NCI-H1092 (cell line): ENCODE results near the gene PARD6B.
"Not testable (repeated sequence)": the region's sequence is repeated elsewhere in the genome, so short reads cannot be mapped to it uniquely, and the experiment has no call there.

Experiments
- DNase-seq: peaks from one replicate; lab custom pipeline; 2025; lab: John Stamatoyannopoulos, UW

The PARD6B gene

DNA sequence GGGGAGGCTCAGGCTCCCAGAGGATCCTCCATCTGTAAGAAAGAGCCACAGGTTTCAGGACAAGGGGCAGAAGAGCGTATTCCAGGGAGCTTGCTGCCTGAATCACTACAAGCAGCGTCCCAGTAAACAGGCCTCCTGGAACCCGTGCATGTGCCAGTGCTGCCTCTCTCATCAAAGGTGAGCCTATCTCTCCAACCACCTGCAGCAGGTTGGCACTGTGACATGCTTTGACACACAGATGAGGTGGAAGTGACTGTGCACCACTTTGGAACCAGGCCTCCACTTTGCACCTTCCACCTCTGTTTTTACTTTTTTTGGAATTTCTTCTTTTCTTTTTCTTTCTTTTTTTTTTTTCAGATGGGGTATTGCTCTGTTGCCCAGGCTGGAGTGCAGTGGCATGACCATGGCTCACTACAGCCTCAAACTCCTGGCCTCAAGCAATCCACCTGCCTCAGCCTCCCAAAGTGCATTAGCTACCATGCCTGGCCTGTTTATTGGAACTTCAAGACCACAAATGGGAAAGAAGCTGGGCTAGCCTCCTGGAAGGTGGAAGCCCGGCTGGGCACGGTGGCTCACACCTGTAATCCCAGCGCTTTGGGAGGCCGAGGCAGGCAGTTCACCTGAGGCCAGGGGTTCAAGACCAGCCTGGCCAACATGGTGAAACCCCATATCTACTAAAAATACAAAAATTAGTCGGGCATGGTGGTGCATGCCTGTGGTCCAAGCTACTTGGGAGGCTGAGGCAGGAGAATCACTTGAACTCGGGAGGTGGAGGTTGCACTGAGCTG, 27.5 kb upstream of the PARD6B start:
- not testable (repeated sequence) for DNase-seq

DNA sequence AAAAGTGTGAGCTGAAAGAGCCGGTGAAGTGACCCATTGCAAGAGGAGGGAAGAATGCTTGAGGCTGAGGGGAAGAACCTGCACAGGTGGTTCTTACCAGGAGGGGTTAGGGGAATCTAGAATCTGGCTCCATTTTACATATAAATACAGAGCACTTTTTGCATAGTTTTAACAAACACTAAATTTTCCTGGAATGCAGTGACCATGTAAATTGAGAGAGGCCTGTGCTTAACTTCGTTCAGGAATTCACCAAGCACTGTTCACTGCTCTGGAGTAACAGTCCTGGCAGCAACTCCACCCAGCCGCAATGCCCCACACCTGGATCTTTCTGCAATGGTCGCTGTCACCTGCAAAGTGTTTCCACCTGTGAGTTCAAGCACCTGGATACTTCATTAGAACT, 26.9 kb upstream of the PARD6B start:
- DNase-seq: no peak

DNA sequence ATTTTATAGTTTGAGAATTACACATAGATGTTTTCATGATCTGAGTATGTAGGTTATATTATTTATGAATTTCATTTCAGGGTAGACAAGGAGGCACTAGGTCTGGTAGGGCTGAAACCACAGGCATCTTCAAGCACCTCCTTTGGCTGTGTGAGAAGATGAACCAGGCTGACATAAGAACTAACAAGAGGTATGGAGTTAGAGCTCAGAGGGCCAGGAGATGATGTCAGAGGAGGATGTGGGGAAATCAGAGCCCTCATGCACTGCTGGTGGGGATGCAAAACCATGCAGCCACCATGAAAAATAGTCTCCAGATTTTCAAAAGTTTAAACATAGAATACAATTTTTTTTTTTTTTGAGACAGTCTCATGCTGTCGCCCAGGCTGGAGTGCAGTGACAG, 26.4 kb upstream of the PARD6B start:
- DNase-seq: no peak

DNA sequence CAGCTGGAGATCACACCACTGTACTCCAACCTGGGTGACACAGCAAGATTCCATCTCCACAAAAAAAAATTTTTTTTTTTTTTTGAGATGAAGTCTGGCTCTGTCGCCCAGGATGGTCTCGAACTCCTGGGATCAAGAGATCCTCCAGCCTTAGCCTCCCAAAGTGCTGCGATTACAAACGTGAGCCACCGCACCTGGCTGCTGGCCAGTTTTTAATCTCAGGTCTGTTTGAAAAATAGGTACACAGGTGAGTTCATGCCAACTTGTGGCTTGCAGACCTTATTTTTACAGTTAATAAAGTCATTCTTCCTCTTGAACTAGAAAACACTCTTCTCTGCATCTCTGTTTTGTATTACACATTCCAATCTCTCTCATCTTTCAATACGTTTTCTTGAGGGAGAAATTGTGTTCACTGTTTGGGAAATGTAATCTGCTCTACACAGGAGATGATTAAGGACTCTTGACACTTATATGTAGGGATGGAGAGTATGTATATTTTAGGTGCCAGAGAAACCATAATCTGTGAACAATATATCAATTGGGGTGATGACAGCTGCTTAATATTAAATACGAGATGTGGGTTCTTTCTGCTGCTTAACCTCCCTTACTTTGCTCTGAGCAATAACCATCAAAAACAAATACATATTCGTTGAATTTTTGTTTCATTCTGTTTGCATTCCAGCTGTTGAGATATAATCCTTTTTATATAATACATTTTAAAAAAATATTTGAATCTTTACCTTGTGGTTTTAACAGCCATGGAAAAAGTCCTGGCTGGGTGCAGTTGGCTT, 22.3 kb upstream of the PARD6B start:
- no peak for DNase-seq

DNA sequence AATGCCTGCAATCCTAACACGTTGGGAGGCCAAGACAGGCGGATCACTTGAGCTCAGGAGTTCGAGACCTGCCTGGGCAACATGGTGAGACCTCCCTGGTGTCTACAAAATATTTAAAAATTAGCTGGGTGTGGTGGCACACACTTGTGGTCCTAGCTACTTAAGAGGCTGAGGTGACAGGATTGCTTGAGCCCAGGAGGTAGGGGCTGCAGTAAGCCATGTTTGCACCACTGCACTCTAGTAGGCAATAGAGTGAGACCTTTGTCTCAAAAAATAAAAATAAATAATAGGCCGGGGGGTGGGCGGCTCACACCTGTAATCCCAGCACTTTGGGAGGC, 21.8 kb upstream of the PARD6B start:
- no peak for DNase-seq

DNA sequence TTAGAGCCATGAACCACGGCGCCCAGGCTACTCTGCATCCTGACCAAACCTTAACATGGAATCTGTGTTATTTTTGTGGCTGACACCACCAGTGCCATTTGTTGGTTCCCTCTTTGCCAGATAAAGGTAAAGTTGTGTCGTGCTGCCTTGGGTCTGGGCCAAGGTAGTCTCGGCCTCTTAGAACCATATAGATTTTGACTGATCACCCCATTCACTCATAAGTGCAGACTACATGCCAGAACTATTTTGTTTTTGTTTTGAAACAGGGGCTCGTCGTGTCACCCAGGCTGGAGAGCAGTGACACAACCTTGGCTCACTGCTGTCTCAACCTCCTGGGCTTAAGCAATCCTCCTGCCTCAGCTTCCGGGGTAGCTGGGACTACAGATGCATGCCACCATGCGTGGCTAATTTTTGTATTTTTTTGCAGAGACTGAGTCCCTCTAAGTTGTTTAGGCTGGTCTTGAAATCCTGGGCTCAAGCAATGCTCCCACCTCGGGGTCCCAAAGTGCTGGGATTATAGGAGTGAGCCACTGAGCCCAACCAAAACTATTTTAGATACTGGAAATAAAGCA, 20.8 kb upstream of the PARD6B start:
- DNase-seq: no peak

DNA sequence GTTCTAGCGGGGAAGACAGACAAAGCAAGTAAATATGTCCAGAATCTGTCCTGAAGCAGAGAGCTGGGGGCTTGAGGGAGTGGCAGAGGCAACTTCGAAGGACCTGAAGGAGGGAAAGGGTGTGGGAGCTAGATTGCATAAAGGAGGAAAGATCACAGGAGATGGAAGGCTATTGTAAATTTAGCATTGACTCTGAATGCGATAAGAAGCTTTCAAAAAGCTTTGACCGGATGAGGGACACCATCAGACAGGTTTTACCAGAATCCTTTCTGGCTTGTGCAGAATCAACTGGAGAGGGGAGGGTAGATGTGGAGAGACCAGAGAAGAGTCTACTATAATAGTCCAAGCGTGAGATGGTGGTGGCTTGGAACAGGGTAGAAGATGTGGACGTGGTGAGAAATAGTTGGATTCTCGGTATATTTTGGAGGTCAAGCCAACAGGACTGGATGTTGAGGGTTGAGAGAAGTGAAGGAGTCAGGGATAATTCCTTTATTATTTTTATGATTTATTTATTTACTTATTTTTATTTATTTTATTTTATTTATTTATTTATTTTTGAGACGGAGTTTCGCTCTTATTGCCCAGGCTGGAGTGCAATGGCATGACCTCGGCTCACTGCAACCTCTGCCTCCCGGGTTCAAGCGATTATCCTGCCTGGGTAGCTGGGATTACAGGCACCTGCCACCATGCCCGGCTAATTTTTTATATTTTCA, 20.1 kb upstream of the PARD6B start:
- DNase-seq: no peak

DNA sequence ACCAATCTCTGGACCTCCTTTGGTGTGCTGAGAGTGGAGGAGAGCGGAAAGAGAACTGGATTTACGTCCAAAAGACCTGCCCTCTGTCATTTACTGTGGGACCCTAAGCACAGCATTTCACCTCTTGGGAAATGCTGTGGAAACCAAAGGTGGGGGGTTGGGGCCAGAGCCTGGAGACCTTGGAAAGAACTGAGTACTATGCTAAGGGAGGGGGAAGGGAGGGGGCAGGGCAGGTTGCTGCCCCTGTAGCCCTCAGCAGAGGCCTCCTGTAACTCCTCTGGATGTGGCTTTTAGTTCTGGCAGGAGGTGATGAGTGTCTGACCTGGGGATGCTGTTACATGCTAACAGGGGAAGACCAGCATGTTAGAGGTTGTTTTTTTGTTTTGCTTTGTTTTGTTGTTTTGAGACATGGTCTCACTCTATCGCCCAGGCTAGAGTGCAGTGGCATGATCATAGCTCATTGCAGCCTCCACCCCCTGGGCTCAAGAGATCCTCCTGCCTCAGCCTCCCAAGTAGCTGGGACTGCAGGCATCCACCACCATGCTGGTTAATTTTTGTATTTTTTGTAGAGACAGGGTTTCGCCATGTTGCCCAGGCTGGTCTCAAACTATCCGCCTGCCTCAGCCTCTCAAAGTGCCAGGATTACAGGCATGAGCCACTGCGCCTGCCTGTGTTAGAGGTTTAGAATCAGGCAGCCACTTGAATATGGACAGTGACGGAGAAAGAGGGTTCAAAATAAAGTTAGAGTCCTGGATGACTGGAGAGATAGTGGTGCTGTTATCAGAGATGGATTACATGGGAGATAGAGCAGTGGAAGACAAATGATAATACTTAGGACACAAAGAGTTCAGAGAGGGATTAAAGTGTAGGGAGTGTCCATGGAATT, 18.4 kb upstream of the PARD6B start:
- DNase-seq: no peak

DNA sequence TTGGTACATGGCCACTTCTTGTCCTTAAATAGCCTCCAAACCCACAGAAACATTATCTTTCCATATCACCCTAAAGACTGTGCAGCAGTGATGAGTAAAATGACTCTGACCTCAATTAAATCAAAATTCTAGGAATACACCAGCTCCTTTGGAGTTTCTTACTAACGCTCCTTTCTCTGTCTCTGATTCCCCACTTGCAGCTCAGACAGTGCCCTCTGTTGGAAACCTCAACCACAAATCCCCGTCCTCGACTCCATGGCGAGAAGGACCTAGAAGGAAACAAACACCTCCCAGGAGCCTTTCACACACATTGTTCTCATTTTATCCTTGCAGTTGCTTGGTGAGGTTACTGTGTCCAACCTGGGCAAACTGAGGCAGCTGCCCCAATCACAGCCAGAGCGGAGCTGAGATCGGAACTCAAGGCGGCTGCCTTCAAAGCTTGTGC, 17.7 kb upstream of the PARD6B start:
- DNase-seq: no peak

DNA sequence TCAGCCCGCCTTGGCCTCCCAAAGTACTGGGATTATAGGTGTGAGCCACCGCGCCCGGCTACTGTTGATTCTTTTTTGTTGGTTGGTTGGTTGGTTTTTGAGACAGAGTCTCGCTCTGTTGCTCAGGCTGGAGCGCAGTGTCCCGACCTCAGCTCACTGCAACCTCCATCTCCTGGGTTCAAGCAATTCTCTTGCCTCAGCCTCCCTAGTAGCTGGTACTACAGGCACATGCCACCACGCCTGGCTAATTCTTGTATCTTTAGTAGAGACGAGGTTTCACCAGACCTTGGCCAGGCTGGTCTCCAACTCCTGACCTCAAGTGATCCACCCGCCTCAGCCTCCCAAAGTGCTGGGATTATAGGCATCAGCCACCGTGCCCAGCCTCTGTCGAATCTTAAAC, 17.0 kb upstream of the PARD6B start:
- not testable (repeated sequence) for DNase-seq

DNA sequence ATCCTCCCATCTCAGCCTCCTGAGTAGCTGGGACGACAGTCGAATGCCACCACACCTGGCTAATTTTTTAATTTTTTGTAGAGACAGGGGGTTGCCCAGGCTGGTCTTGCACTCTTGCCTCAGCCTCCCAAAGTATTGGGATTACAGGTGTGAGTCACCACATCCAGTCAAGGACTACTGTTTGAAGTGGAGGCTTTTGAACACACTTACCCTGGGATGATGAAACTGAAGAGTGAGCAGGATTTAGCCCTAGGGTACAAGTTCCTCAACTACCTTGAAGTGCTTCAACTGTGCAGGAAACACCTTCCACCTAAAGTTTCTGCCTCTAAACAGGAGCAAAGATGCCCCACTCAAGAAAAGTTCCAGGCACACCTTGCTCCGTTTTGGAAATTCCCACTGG, 15.7 kb upstream of the PARD6B start:
- DNase-seq: no peak

DNA sequence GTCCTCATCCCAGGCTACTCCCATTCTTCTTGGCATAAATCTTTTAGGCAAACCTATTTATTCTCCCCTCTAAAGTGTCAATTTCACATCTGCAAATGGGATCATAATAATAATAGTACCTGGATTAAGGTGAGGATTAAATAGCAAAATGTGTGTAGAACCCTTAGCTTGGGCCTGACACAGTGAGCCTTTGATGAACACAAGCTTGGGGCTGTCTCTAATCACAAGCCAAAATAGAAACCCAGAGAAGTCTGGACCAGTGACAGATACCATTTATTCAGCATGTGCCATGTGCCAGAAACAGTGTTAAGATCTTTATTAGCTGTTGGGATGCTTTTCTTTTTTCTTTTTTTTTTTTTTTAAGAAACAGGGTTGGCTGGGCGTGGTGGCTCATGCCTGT, 14.9 kb upstream of the PARD6B start:
- DNase-seq: no peak

DNA sequence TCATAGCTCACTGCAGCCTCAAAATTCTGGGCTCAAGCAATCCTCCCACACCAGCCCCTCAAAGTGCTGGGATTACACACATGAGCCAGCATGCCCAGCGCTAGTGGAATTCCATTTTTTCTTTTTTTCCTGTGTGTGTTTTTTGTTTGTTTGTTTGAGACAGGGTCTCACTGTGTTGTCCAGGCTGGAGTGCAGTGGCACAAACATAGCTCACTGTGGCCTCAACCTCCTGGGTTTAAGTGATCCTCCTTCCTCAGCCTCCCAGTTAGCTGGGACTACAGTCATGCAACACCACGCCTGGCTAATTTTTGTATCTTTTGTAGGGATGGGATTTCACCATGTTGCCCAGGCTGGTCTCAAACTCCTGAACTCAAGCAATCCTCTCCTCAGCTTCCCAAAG, 14.1 kb upstream of the PARD6B start:
- no peak for DNase-seq

DNA sequence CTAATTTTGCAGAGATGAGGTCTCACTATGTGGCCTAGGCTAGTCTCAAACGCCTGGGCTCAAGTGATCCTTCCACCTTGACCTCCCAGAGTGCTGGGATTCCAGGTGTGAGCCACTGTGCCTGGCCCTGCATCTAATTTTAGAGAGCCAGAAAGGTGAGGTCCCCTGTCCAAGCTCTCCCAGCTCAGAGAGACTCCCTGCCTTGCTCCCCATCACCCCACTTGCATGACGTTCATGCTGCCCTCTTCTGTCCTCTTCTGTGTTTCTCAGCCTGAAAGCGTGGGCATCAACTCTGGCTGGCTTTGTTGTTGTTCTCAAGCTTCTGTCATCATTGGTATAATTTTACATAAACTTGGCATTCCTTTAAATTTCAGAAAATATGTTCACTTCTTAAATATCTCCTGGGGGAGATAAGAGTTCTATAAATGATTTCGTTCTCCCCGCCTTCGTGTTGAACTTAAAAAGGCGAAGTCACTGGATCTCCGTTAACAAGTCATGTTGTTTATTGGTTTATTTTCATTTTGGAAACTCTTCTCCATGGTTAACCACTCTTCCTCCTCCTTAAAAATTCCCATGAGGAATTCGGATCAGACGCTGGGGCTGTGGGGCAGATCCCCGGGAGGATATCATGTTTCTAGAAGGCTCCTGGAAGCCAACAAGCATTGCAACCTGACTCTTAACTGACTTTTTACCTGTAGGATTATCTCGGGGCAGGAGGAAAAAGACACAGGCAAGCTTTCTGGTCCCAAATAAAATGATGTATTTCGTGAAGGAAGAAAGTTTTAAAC, 13.2 kb upstream of the PARD6B start:
- DNase-seq: no peak

DNA sequence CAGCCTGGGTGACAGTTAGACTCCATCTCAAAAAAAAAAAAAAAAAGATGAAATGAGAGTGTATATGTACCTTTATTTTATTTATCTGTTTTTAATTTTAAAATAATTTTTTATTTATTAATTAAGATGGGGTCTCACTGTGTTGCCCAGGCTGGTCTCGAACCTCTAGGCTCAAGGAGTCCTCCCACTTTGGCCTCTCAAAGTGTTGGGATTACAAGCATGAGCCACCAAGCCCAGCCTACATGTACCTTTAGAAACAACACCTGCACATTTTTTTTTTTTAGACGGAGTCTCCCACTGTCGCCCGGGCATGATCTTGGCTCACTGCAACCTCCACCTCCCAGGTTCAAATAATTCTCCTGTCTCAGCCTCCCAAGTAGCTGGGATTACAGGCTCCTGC, 12.1 kb upstream of the PARD6B start:
- no peak for DNase-seq

DNA sequence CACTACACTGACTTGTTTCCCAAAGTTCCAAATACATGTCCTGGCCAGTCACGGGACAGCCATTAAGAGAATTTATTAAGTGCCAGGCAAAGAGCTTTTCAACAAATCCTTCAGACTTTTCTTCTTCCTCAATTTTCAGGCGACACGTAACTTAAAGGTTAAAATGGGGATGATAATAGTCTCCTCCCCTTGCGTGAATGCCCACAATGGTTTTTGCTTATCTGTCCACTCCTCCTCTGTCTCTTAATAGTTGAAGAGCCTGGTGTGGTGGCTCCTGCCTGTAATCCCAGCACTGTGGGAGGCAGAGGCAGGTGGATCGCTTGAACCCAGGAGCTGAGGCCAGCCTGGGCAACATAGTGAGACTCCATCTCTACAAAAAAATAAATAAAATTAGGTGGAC, 11.4 kb upstream of the PARD6B start:
- no peak for DNase-seq

DNA sequence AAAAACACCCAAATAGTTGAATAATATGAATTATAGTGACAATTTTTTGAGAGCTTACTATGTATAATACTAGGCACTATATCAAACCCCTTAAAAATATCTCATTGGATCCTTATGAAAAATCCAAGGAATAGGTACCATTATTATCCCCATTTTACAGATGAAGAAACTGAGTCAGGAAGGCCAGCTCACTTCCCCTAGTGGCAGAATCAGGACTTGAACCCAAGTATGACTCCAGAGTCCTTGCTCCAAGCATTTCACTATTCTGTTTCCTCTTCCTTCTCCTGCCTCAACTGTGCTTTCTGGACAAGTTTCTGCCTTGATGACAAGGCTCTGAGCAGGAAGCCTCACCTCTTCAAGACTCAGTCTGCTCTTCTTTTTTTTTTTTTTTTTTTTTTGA, 10.8 kb upstream of the PARD6B start:
- DNase-seq: no peak

DNA sequence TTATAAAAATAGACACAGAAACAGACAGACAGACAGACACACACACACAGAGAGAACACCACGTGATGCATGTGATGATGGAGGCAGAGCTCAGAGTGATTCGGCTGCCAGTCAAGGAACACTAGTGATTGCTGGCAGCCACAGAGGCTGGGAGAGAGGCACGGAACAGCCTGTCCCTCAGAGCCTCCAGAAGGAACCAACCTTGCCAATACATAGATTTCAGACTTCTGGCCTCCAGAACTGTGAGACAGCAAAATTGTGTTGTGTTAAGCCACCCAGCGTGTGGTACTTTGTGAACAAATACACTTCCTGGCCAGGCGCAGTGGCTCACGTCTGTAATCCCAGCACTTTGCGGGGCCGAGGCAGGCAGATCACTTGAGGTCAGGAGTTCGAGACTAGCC, 9.5 kb upstream of the PARD6B start:
- DNase-seq: no peak

DNA sequence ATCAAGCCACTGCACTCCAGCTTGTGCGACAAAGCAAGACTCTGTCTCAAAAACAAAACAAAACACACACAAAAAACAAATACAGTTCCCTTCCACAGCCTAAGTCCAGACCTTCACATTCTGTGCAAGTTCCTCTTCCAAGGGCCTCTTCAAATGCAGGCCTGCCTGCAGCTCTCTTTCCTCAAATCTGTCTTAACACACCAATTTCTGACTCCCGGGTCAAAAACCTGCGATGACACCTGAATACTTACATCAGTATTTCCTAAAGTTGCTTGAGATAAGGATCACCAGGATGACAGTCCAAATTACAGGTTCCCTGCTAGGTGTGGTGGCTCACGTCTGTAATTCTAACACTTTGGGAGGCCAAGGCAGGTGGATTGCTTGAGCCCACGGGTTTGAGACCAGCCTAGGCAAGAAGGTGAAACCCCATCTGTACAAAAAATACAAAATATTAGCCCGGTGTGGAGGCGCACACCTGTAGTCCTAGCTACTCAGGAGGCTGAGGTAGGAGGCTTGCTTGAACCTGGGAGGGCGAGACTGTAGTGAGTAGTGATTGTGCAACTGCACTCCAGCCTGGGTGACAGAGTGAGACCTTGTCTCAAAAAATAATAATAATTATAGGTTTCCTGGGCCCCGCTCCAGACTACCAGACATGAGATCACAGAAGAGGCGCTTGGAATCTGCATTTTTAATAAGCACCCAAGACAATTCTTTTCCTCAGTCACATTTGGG, 8.8 kb upstream of the PARD6B start:
- no peak for DNase-seq

DNA sequence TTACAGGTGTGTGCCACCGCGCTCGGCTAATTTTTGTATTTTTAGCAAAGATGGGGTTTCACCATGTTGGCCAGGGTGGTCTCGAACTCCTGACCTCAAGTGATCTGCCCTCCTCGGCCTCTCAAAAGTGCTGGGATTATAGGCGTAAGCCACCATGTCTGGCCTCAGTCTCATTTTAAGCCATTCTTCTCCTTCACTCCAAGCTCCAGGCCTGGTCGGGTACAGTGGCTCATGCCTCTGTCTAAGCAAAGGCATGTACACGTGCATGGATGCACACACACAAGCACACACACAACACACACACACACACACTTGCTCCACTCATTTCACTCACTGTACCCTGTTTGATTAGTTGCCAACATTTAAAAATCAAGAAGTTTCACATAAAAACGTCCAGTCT, 7.7 kb upstream of the PARD6B start:
- DNase-seq: no peak
